Activated T-cell treated with anti-CD3 and anti-CD28 coated beads, Interleukin-2, amount 50 U/mL, for 4 hours (primary cell): Measurements from ENCODE around the gene COG4. TPM values are rescaled to one million over a fixed set of nuclear protein-coding genes. Genes with fewer than 3 reads are reported as not detected.

ENCODE experiments used
- ATAC-seq, 2 donors: fragments of 200-7000 bp; cut with Tn5 transposase; one replicate each; pipeline ENCODE4 v1.10.0; 2021
- DNase-seq: peaks from one replicate; pipeline ENCODE4 v3.0.0-alpha.2; 2020
- H3K27me3 Mint-ChIP-seq: one replicate; pipeline ENCODE4 v1.8.0; 2021; ENCODE audit warnings: low read depth, mixed read lengths
- H3K36me3 Mint-ChIP-seq: one replicate; pipeline ENCODE4 v1.8.0; 2022; ENCODE audit warnings: mixed read lengths; ENCODE audit not compliant: insufficient read depth
- H3K4me1 Mint-ChIP-seq: one replicate; pipeline ENCODE4 v1.8.0; 2021; ENCODE audit warnings: low read depth, mixed read lengths
- H3K4me3 Mint-ChIP-seq: one replicate; pipeline ENCODE4 v1.8.0; 2021; ENCODE audit warnings: mild to moderate bottlenecking, moderate library complexity, mixed read lengths
- H3K9me3 Mint-ChIP-seq: one replicate; pipeline ENCODE4 v1.8.0; 2021; ENCODE audit warnings: mixed read lengths
- total RNA-seq, 3 donors: library from RNA; stranded (reverse); gene quantifications; one replicate each; pipeline ENCODE4 v1.2.1, GENCODE V29; 2021

COG4 gene
- total RNA-seq, 3 donors from 2014 or later = 24.0 to 31.6 (median 29.3) TPM

DNA sequence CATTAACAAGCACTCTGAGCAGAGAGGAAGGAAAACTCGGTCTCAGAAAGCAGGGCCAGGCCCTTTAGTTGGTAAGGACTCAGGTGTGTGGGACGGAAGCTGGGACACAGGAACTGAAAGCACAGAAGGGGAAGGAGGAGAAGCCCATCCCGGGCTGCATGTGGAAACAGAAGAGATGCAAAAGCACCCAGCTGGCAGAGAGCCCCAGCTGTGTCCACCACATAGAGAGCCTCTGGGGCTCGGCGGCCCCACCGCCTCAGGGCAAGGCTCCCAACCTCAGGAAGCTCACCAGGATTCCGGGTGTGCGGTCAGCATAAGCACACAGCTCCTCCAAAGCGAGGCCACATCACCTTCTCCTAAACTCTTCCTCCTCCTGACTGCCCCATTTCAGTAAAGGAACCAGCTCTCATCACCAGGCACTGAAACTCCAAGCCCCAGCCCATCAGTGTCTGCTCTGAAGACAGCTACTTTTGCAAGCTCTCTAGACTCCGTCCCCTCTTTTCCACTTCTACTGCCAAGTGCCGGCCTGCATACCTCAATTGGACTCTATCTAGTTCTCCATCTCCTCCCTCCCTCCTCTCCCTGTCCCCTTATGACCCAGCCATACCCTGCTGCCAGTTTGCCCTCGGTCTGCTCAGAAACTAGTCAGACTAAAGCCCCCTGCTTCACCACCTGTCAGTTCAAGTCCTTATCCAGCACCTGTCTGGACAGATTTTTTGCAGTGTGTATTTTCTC, 90.5 kb downstream of the COG4 start:
- no peak for ATAC-seq
- Mint-ChIP-seq H3K4me1 (peaks cover 64% of the 10 kb centered on the region), H3K9me3 (no peaks in the 10 kb centered on the region), H3K4me3 (no peak overlapping the region), H3K27me3 (no peaks in the 10 kb centered on the region), H3K36me3 (peaks cover 3% of the 10 kb centered on the region)
- DNase-seq = no peak

DNA sequence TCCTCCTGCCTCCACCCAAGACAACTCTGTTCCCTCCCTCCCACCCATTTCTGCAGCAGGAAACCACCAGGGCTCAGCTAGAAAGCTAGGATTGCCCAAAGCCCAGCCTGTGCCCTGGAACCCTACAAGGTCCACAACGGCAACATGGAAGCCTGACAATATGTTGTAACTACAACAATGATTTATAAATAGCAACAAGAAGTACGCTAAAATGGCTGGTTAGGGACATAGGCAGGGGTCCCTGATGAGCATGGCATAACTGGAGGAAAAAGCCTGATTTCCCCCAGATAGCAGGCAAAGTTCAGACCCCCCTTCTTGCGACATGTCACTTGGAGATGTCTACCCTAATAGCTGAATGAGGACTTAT, 91.0 kb downstream of the COG4 start:
- ATAC-seq (no peak), DNase-seq (no peak)
- H3K9me3 Mint-ChIP-seq = no peaks in the 10 kb centered on the region
- H3K27me3 Mint-ChIP-seq = no peaks in the 10 kb centered on the region
- H3K4me1 Mint-ChIP-seq = peaks cover 63% of the 10 kb centered on the region
- H3K36me3 Mint-ChIP-seq = peaks cover 5% of the 10 kb centered on the region
- H3K4me3 Mint-ChIP-seq = no peak overlapping the region

DNA sequence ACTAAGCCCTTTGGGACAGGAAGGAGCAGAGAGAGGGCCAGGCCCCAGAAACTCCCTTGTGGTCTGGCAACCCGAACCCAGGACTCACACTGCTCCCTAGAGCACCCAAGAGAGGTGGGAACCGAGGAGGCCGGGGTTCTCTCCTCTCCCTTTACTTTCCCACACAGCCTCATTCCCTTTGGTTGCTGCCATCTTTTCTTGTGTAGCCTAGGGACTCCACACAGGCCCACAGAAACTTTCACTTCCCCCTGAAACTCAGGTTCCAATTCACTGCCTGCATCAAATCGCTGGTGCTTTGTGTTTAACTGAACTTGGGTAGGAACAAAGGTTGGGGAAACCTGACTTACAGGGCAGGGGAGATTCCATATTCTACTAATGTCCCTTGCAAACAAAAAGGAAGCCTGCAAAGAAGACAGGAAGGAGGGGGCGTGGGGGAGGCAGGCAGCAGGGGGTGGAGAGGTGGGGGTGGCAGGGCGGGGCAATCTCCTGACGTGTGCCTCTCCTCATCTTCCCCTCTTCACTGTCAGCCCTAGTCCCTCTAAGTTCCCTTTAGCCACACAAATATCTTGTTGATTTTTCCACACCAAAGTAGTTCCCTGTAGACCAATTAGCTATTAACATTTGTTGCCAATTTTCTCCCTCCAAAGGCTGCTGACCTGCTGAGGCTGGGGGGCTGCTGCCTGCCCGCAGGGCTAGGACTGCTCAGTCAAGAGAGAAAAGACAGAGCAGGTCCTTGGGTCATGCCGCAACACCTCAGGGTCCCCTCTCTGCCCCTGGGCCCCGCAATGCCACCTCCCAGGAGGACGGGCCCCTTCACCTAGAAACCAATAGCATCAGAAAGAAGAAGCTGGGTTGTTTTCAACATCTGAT, 92.5 kb downstream of the COG4 start:
- Mint-ChIP-seq H3K4me3 (peak overlapping the region; percentile 52), H3K4me1 (peaks cover 55% of the 10 kb centered on the region), H3K9me3 (no peaks in the 10 kb centered on the region), H3K27me3 (no peaks in the 10 kb centered on the region), H3K36me3 (peaks cover 5% of the 10 kb centered on the region)
- ATAC-seq = peak; percentile 64 to 65
- peak; percentile 67 for DNase-seq

Other genes with a start within 250 kb of the COG4 start
- gene AARS1, start 234.0 kb downstream of the COG4 start, total RNA-seq = 100 to 1,000 TPM; 130 to 168 (median 139) TPM
- gene DDX19B, start 224.4 kb downstream of the COG4 start, total RNA-seq = 10 to 100 TPM; 19.7 to 24.4 (median 21.8) TPM
- 10 to 100 TPM; 77.5 to 86.6 (median 78.7) TPM for gene DDX19A, start 176.7 kb downstream of the COG4 start, total RNA-seq
- gene ST3GAL2, start 84.5 kb downstream of the COG4 start, total RNA-seq = 10 to 100 TPM; 15.0 to 18.1 (median 15.6) TPM
- 10 to 100 TPM; 17.7 to 20.5 (median 19.2) TPM for gene FCSK, start 69.0 kb downstream of the COG4 start, total RNA-seq
- 100 to 1,000 TPM; 647 to 745 (median 710) TPM for gene SF3B3, start 262 bp upstream of the COG4 start, total RNA-seq
- under 1 TPM; 0.13 to 0.24 (median 0.13) TPM for gene IL34, start 123.0 kb upstream of the COG4 start, total RNA-seq
- 1 to 10 TPM; 1.9 to 7.3 (median 4.3) TPM for gene MTSS2, start 162.5 kb upstream of the COG4 start, total RNA-seq